GM19438 (cell line): ENCODE data around the gene RFC2.
"Not testable (repeated sequence)": the region's sequence is repeated elsewhere in the genome, so short reads cannot be mapped to it uniquely, and the experiment has no call there.

Experiments
- ATAC-seq: cut with Tn5 transposase; IDR thresholded peaks from one replicate; pipeline ENCODE4 v1.9.1; 2021; ENCODE audit warnings: low read depth; ENCODE audit not compliant: unreplicated experiment

RFC2 gene

GRCh38 chr7:74253331-74253730 is 868 bp downstream of the RFC2 start:
- ATAC-seq = no peak

GRCh38 chr7:74252893-74253292 is 1.3 kb downstream of the RFC2 start:
- no peak for ATAC-seq

GRCh38 chr7:74249058-74249457 is 5.1 kb downstream of the RFC2 start:
- not testable (repeated sequence) for ATAC-seq

GRCh38 chr7:74248156-74248555 is 6.0 kb downstream of the RFC2 start:
- ATAC-seq = no peak

GRCh38 chr7:74246497-74246896 is 7.7 kb downstream of the RFC2 start:
- ATAC-seq = no peak

GRCh38 chr7:74242122-74242443 is 12.1 kb downstream of the RFC2 start:
- no peak for ATAC-seq

GRCh38 chr7:74240482-74240881 is 13.7 kb downstream of the RFC2 start:
- no peak for ATAC-seq

- no peak for ATAC-seq
Observed at GRCh38 chr7:74236284-74236683, 17.9 kb downstream of the RFC2 start.

- no peak for ATAC-seq
Observed at GRCh38 chr7:74235518-74236268, 18.5 kb downstream of the RFC2 start.

GRCh38 chr7:74233655-74234285 is 20.4 kb downstream of the RFC2 start:
- ATAC-seq = no peak

- ATAC-seq = peak; percentile 57
Observed at GRCh38 chr7:74231232-74231590, 23.0 kb downstream of the RFC2 start.

GRCh38 chr7:74230446-74231231 is 23.6 kb downstream of the RFC2 start:
- peak; percentile 53 for ATAC-seq

GRCh38 chr7:74228951-74229900 is 25.0 kb downstream of the RFC2 start:
- no peak for ATAC-seq

- no peak for ATAC-seq
Observed at GRCh38 chr7:74226633-74227032, 27.6 kb downstream of the RFC2 start.

- ATAC-seq = no peak
Observed at GRCh38 chr7:74225400-74225799, 28.8 kb downstream of the RFC2 start.

- ATAC-seq = not testable (repeated sequence)
Observed at GRCh38 chr7:74224907-74225306, 29.3 kb downstream of the RFC2 start.

- no peak for ATAC-seq
Observed at GRCh38 chr7:74224511-74224832, 29.7 kb downstream of the RFC2 start.

GRCh38 chr7:74223711-74224510 is 30.3 kb downstream of the RFC2 start:
- no peak for ATAC-seq

- ATAC-seq = no peak
Observed at GRCh38 chr7:74222851-74223710, 31.1 kb downstream of the RFC2 start.
